Adrenal gland (tissue), 12 donors: Measurements from ENCODE around the gene C1QTNF1. TPM values are rescaled to one million over a fixed set of nuclear protein-coding genes. Genes with fewer than 3 reads are reported as not detected.

ENCODE experiments used
- DNase-seq, 7 donors: peaks; one replicate each; pipeline ENCODE4 v3.0.0-alpha.2; 2019 to 2020
- H3K27ac ChIP-seq, 5 donors: fragments of 200-600 bp; sonication (generic) in 4 of 5; 1 replicate in 3 of 5; 2 replicates in 2 of 5; pipeline versions ENCODE4 v1.5.1 to v1.8.0; 2016 to 2020; ENCODE audit warnings: mild to moderate bottlenecking in 1 of 5
- H3K27me3 ChIP-seq: fragments of 200-600 bp; 2 replicates; pipeline ENCODE4 v1.8.0; 2021
- H3K36me3 ChIP-seq, 2 donors: fragments of 200-600 bp; replicated peaks in 1 of 2; 1 replicate in 1 of 2; 2 replicates in 1 of 2; pipeline versions ENCODE4 v1.5.1 to v1.8.0; 2018 to 2022
- H3K4me1 ChIP-seq, 2 donors: fragments of 200-600 bp; replicated peaks in 1 of 2; 1 replicate in 1 of 2; 2 replicates in 1 of 2; pipeline versions ENCODE4 v1.5.1 to v1.8.0; 2018 to 2021
- H3K4me3 ChIP-seq, 4 donors: fragments of 200-600 bp; sonication (generic) in 3 of 4; one replicate each; pipeline ENCODE4 v1.5.1; 2016 to 2018
- H3K9me3 ChIP-seq, 3 donors: fragments of 200-600 bp; sonication (generic) in 1 of 3; replicated peaks in 1 of 3; 1 replicate in 2 of 3; 2 replicates in 1 of 3; pipeline versions ENCODE4 v1.5.1 to v1.8.0; 2016 to 2021
- POLR2A ChIP-seq, 2 donors: fragments of 450-650 bp; IDR thresholded peaks; one replicate each; pipeline ENCODE4 v1.6.1; 2017; ENCODE audit warnings: antibody characterized with exemption in 2 of 2, mild to moderate bottlenecking in 2 of 2, moderate library complexity in 1 of 2
- WGBS, 4 donors: extraction: QIAGEN DNeasy Blood & Tissue Kit in 2 of 4; methylation state at CpG; one replicate each; pipeline versions ENCODE4 v1.1.5 to v1.1.7; 2013 to 2017; 5-methylcytosine and 5-hydroxymethylcytosine counted together
- intact Hi-C, 2 donors: fragments of 100-400 bp; cut with DNase I; formaldehyde crosslinking; loops; one replicate each; pipeline versions ENCODE4 v1.14.1 to v1.15.0; 2022 to 2023
- polyA plus RNA-seq, 3 donors: library from polyadenylated mRNA; stranded (reverse); fragments of 200-250 nt in 2 of 3; fragments of 350-450 nt in 1 of 3; fragmentation: Illumina TruSeq in 1 of 3; extraction: RNeasy Lipid Tissue Mini Kit (QIAGEN cat#74804) in 1 of 3; gene quantifications; one replicate each; pipeline ENCODE4 v1.2.3, GENCODE V29; 2013 to 2014
- total RNA-seq, 9 donors: library from RNA; depleted of rRNA in 4 of 9; stranded (reverse); fragments of >200 nt in 4 of 9; fragments of 120-200 nt in 1 of 9; fragmentation: NEBNext Ultra II Directional in 1 of 9; extraction: Animal tissue kit (Norgen Biotek cat#: 25700) in 1 of 9; gene quantifications; one replicate each; pipeline versions ENCODE4 v1.1.0 to v1.2.4, GENCODE V29; 2013 to 2023
- TF ChIP-seq, protein P1 (sequence below), 6 experiments: fragments of 450-650 bp in 4 of 6; fragments of 200-600 bp in 2 of 6; sonication (generic) in 1 of 6; IDR thresholded peaks; 1 replicate in 5 of 6; 2 replicates in 1 of 6; pipeline versions ENCODE4 v1.5.1 to v1.8.0; 2016 to 2021; ENCODE audit warnings: antibody characterized with exemption in 6 of 6, mild to moderate bottlenecking in 2 of 6, moderate library complexity in 1 of 6
- donor health status: healthy with polysubstance abuse.
- donor health status: Bipolar disorder and iron deficiency.
- donor health status: DM: yes; HTN: yes; CAD: no.
- donor health status: DM: no; HTN: no; CAD: no.
- donor health status: DM: no; HTN: no; CAD: no.
- donor health status: DM: yes; HTN: yes; CAD: no.

The C1QTNF1 gene
- total and polyA plus RNA-seq, 12 donors: 17.2 to 175 (median 120) TPM

DNA sequence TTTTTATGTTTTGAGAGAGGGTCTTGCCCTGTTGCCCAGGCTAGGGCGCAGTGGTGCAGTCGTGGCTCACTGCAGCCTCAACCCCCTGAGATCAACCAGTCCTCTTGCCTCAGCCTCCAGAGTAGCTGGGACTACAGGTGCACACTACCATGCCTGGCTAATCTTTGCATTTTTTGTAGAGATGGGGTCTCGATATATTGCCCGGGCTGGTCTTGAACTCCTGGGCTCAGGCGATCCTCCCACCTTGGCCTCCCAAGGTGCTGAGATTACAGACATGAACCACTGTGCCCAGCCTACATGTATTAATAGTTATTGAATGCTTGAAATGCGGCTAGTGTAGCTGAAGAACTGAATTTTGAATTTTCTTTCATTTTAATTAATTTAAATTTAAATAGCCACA lies 12.2 kb downstream of the C1QTNF1 start:
- intact Hi-C loops: no loop called here
- TF ChIP-seq, protein P1, sequence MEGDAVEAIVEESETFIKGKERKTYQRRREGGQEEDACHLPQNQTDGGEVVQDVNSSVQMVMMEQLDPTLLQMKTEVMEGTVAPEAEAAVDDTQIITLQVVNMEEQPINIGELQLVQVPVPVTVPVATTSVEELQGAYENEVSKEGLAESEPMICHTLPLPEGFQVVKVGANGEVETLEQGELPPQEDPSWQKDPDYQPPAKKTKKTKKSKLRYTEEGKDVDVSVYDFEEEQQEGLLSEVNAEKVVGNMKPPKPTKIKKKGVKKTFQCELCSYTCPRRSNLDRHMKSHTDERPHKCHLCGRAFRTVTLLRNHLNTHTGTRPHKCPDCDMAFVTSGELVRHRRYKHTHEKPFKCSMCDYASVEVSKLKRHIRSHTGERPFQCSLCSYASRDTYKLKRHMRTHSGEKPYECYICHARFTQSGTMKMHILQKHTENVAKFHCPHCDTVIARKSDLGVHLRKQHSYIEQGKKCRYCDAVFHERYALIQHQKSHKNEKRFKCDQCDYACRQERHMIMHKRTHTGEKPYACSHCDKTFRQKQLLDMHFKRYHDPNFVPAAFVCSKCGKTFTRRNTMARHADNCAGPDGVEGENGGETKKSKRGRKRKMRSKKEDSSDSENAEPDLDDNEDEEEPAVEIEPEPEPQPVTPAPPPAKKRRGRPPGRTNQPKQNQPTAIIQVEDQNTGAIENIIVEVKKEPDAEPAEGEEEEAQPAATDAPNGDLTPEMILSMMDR (IDR thresholded peaks at IDR 0.05): no peak
- TF ChIP-seq POLR2A (IDR thresholded peaks at IDR 0.05): no peak
- Histone ChIP-seq H3K4me1 (peaks cover 15 to 31% of the 10 kb centered on the region in 2 donors), H3K27me3 (no peaks in the 10 kb centered on the region), H3K36me3 (no peaks in the 10 kb centered on the region), H3K4me3 (no peak overlapping the region), H3K27ac (peak overlapping the region in 4 of 5 donors; percentile 1 to 87 (median 48)), H3K9me3 (no peaks in the 10 kb centered on the region)
- peak in 2 of 7 donors; percentile 8 to 36 for DNase-seq
- 91 to 98% (median 92%) methylated on average over 5 to 6 of the region's 6 CpGs for WGBS, 4 donors

DNA sequence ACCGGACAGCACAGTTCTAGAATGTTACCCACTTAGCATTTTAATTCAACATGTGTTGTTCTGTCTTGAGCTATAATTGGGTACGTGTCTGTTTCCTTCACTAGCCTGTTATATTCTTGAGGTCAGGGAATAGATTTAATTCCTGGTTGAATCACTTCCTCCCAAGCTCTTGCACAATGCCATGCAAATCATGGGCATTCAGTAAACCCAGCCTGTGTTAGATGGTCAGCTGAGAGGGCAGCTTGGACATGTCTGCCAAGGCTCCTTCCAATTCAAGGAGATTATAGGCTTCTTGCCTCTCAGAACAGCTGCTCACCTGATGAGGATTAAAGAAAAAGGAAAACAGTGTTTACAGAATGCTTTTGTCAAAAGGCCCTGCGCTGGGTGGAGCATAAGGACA lies 12.6 kb downstream of the C1QTNF1 start:
- Histone ChIP-seq H3K4me1 (peaks cover 15 to 31% of the 10 kb centered on the region in 2 donors), H3K27me3 (no peaks in the 10 kb centered on the region), H3K27ac (peak overlapping the region in 4 of 5 donors; percentile 1 to 87 (median 50)), H3K4me3 (no peak overlapping the region), H3K9me3 (no peaks in the 10 kb centered on the region), H3K36me3 (no peaks in the 10 kb centered on the region)
- WGBS, 4 donors: 40 to 51% (median 46%) methylated on average over 3 of the region's 3 CpGs
- TF ChIP-seq, protein P1 (IDR thresholded peaks at IDR 0.05): no peak
- TF ChIP-seq POLR2A (IDR thresholded peaks at IDR 0.05): peak in 1 of 2 donors; percentile 57
- intact Hi-C loops: no loop called here
- DNase-seq: peak in 6 of 7 donors; percentile 68 to 81 (median 78)

DNA sequence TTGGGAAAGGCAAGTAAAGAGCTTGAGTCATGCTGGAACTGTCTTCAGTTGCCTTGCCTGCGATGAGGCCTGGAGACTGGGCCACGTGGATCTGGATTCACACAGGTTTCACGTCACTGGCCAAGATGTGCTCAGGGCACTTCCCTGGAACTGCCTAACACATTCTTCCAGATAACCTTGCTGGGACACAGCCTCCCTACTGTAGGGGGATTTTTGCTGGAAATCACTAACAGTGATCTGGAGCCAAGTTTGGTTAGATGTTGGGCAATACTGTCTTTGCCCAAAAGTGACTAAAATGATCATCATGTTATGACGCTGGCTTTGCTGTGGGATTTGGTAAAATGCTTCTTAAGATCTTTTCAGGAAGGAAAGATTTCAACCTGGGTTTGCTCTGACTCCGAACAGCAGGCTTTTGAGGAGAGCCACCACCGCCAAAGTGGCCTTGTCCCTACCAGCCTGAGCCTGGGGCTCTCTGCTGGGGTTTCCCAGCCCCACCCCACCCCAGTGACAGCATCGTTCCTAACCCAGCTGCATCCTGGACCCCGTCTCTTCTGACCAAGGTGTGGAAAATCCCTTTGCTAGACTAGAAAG lies 14.7 kb downstream of the C1QTNF1 start:
- H3K4me3 ChIP-seq: no peak overlapping the region
- H3K36me3 ChIP-seq: no peaks in the 10 kb centered on the region
- intact Hi-C loops: no loop called here
- H3K27ac ChIP-seq: peak overlapping the region; percentile 20 to 93 (median 67)
- DNase-seq: peak in 6 of 7 donors; percentile 81 to 94 (median 86)
- 52 to 72% (median 63%) methylated on average over 8 of the region's 8 CpGs for WGBS, 4 donors
- peak in 1 of 2 donors; percentile 23 for TF ChIP-seq POLR2A (IDR thresholded peaks at IDR 0.05)
- TF ChIP-seq, protein P1 (IDR thresholded peaks at IDR 0.05): no peak
- no peaks in the 10 kb centered on the region for H3K27me3 ChIP-seq
- H3K9me3 ChIP-seq: no peaks in the 10 kb centered on the region
- H3K4me1 ChIP-seq: peaks cover 18 to 30% of the 10 kb centered on the region in 2 donors

DNA sequence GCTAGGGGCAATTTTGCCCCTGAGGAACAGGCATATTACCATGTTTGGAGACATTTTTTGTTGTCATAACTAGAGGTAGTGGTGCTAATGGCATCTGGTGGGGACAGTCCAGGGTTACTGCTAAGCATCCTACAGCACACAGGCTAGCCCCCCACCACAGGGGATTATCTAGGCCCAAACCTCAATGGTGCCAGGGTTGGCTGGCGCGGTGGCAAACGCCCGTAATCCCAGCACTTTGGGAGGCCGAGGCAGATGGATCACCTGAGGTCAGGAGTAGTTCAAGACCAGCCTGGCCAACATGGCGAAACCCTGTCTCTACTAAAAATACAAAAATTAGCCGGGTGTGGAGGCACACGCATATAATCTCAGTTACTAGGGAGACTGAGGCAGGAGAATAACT lies 15.2 kb downstream of the C1QTNF1 start:
- no peaks in the 10 kb centered on the region for H3K9me3 ChIP-seq
- no peaks in the 10 kb centered on the region for H3K36me3 ChIP-seq
- DNase-seq: peak in 1 of 7 donors; percentile 9
- TF ChIP-seq, protein P1 (IDR thresholded peaks at IDR 0.05): no peak
- no peak for TF ChIP-seq POLR2A (IDR thresholded peaks at IDR 0.05)
- H3K27me3 ChIP-seq: no peaks in the 10 kb centered on the region
- H3K4me3 ChIP-seq: no peak overlapping the region
- peaks cover 18 to 25% of the 10 kb centered on the region in 2 donors for H3K4me1 ChIP-seq
- 91 to 98% (median 96%) methylated on average over 8 of the region's 8 CpGs for WGBS, 4 donors
- H3K27ac ChIP-seq: peak overlapping the region; percentile 20 to 93 (median 67)
- intact Hi-C loops: no loop called here
